HepG2 (cell line): ENCODE data around the gene TACC2. TPM values are rescaled to one million over a fixed set of nuclear protein-coding genes. Genes with fewer than 3 reads are reported as not detected.

Experiments
- ATAC-seq: fragments of 200-7000 bp; cut with Tn5 transposase; 3 replicates; pipeline ENCODE4 v1.9.1; 2020; ENCODE audit warnings: mild to moderate bottlenecking, moderate library complexity
- BruUV-seq: library from RNA; stranded (reverse); fragments of 400-500 nt; replicated peaks from 2 replicates; lab custom pipeline; 2021; lab: Mats Ljungman, UMichigan
- CTCF ChIA-PET: fragments of 300-600 bp; formaldehyde crosslinking; extraction: SDS; loops from one replicate; lab custom pipeline; 2021; ENCODE audit warnings: low total read pairs, inconsistent platforms, low intra/inter-chr PET ratio; lab: Yijun Ruan, JAX
- POLR2A ChIA-PET: fragments of 350-600 bp; sonication (Branson Sonifier 250); formaldehyde crosslinking; loops from one replicate; lab custom pipeline; 2020; ENCODE audit warnings: antibody characterized with exemption, inconsistent platforms; lab: Yijun Ruan, JAX
- DNase-seq: peaks from one replicate; pipeline ENCODE4 v3.0.0-alpha.2; 2015; ENCODE audit warnings: low spot score
- FAIRE-seq: peaks from 3 replicates; lab custom pipeline; 2011; peaks lifted over from hg19 to GRCh38; lab: Jason Lieb, UNC
- H2AFZ ChIP-seq: one replicate; pipeline ENCODE4 v1.6.1; 2011; ENCODE audit warnings: low read length, inconsistent platforms
- H3K27ac ChIP-seq: fragments of 300-600 bp; 3 replicates; pipeline ENCODE4 v1.8.0; 2011; ENCODE audit warnings: mixed run types, mild to moderate bottlenecking, mixed read lengths, low read length, inconsistent platforms; ENCODE audit not compliant: insufficient read depth; ENCODE audit errors: extremely low read length
- H3K27me3 ChIP-seq, 2 experiments: fragments of 200-600 bp in 1 of 2; 2 replicates in 1 of 2; 3 replicates in 1 of 2; pipeline versions ENCODE4 v1.6.0 to v1.8.0; 2011; ENCODE audit warnings: low read length in 2 of 2, mild to moderate bottlenecking in 2 of 2, moderate library complexity in 2 of 2, inconsistent platforms in 1 of 2; ENCODE audit not compliant: insufficient read depth in 2 of 2, control insufficient read depth in 1 of 2
- H3K36me3 ChIP-seq, 2 experiments: fragments of 200-600 bp in 1 of 2; replicated peaks in 1 of 2; 2 replicates in 1 of 2; 3 replicates in 1 of 2; pipeline versions ENCODE4 v1.5.1 to v1.8.0; 2011; ENCODE audit warnings: low read length in 2 of 2, inconsistent platforms in 1 of 2; ENCODE audit not compliant: insufficient read depth in 2 of 2, control insufficient read depth in 1 of 2
- H3K4me1 ChIP-seq: 2 replicates; pipeline ENCODE4 v1.5.1; 2012; ENCODE audit warnings: low read length, inconsistent platforms; ENCODE audit not compliant: insufficient read depth
- H3K4me2 ChIP-seq: 2 replicates; pipeline ENCODE4 v1.6.0; 2011; ENCODE audit warnings: low read depth, low read length, inconsistent platforms
- H3K4me3 ChIP-seq, 3 experiments: fragments of 200-600 bp in 1 of 3; sonication (generic), shearing (Covaris generic) in 1 of 3; replicated peaks in 1 of 3; 2 replicates each; pipeline ENCODE4 v1.5.1; 2011 to 2016; ENCODE audit warnings: low read length in 3 of 3, inconsistent platforms in 2 of 3, low read depth in 2 of 3, mild to moderate bottlenecking in 2 of 3, control low read depth in 1 of 3, mixed read lengths in 1 of 3; ENCODE audit not compliant: insufficient read depth in 1 of 3
- H3K79me2 ChIP-seq: one replicate; pipeline ENCODE4 v1.6.1; 2011; ENCODE audit warnings: low read length, inconsistent platforms; ENCODE audit not compliant: insufficient read depth
- H3K9ac ChIP-seq: 2 replicates; pipeline ENCODE4 v1.6.0; 2011; ENCODE audit warnings: mild to moderate bottlenecking, low read depth, low read length, inconsistent platforms; ENCODE audit not compliant: insufficient read depth
- H3K9me3 ChIP-seq: 2 replicates; pipeline ENCODE4 v1.5.1; 2012; ENCODE audit warnings: mild to moderate bottlenecking, low read length
- H4K20me1 ChIP-seq: 2 replicates; pipeline ENCODE4 v1.6.0; 2011; ENCODE audit warnings: inconsistent platforms, mild to moderate bottlenecking, low read length, moderate library complexity; ENCODE audit not compliant: insufficient read depth
- KAT8 ChIP-seq: IDR thresholded peaks from 2 replicates; pipeline ENCODE4 v1.6.1; 2016; ENCODE audit warnings: missing genetic modification reagents, missing compliant biosample characterization
- MAF1 ChIP-seq: sonication (generic); formaldehyde crosslinking; IDR thresholded peaks from 2 replicates; pipeline ENCODE4 v1.5.0; 2020; ENCODE audit warnings: missing genetic modification reagents, borderline replicate concordance
- PHF20 ChIP-seq: sonication (generic); formaldehyde crosslinking; IDR thresholded peaks from 2 replicates; pipeline ENCODE4 v1.5.0; 2020; ENCODE audit warnings: mild to moderate bottlenecking, missing genetic modification reagents
- POLR2G ChIP-seq: fragments of 200-400 bp; formaldehyde crosslinking; IDR thresholded peaks from 2 replicates; pipeline ENCODE4 v1.6.1; 2018; ENCODE audit warnings: mild to moderate bottlenecking, low read depth, low read length, moderate library complexity
- SIN3B ChIP-seq: fragments of 150-350 bp; IDR thresholded peaks from 2 replicates; pipeline ENCODE4 v1.6.1; 2014; ENCODE audit warnings: low read length
- SMAD9 ChIP-seq: sonication (generic); formaldehyde crosslinking; IDR thresholded peaks from 2 replicates; pipeline ENCODE4 v1.5.1; 2020; ENCODE audit warnings: mild to moderate bottlenecking, missing genetic modification reagents
- SP5 ChIP-seq: IDR thresholded peaks from 2 replicates; pipeline ENCODE4 v1.6.1; 2016; ENCODE audit warnings: low read depth, borderline replicate concordance
- SRSF1 ChIP-seq: fragments of 200-400 bp; formaldehyde crosslinking; optimal IDR thresholded peaks from 2 replicates; pipeline ENCODE3; 2017; ENCODE audit warnings: mild to moderate bottlenecking, low read depth, low read length, moderate library complexity
- ZNF567 ChIP-seq: sonication (generic); formaldehyde crosslinking; IDR thresholded peaks from 2 replicates; pipeline ENCODE4 v1.8.1; 2023; ENCODE audit warnings: mild to moderate bottlenecking, missing genetic modification reagents, borderline replicate concordance
- ZNF703 ChIP-seq: sonication (generic); formaldehyde crosslinking; IDR thresholded peaks from 2 replicates; pipeline ENCODE4 v1.5.1; 2020; ENCODE audit warnings: missing genetic modification reagents, mild to moderate bottlenecking, moderate library complexity, borderline replicate concordance
- ZNF75D ChIP-seq: sonication (generic); formaldehyde crosslinking; IDR thresholded peaks from 2 replicates; pipeline ENCODE4 v1.8.1; 2023; ENCODE audit warnings: missing genetic modification reagents, mild to moderate bottlenecking, borderline replicate concordance
- WGBS: methylation state at CpG from one replicate; pipeline ENCODE4 v1.1.6; 2017; ENCODE audit warnings: low lambda C conversion rate; 5-methylcytosine and 5-hydroxymethylcytosine counted together
- in situ Hi-C: cut with HindIII; loops from 2 replicates; pipeline ENCODE4 v1.10.0; 2017; ENCODE audit warnings: low pct_unique_long_range_greater_than_20kb; ENCODE audit not compliant: extremely low pct_ligation_motif_present
- intact Hi-C: fragments of 100-400 bp; cut with micrococcal nuclease; formaldehyde crosslinking; loops from one replicate; pipeline ENCODE4 v1.10.0; 2022; ENCODE audit not compliant: unreplicated experiment
- polyA plus RNA-seq, 8 experiments: library from polyadenylated mRNA; depleted of rRNA in 3 of 8; stranded (reverse) in 7 of 8; unstranded in 1 of 8; fragments of >200 nt; fragmentation: Illumina TruSeq in 4 of 8; extraction: Trizol in 4 of 8; gene quantifications; 2 replicates each; pipeline versions ENCODE4 v1.2.1 to v1.2.3, GENCODE V29; 2011 to 2016; ENCODE audit warnings: low read depth in 4 of 8, missing spikeins in 1 of 8, mixed read lengths in 1 of 8; ENCODE audit not compliant: insufficient read depth in 1 of 8
- total RNA-seq, 5 experiments: library from RNA; depleted of rRNA; stranded (reverse); fragments of >200 nt; fragmentation: Illumina TruSeq; extraction: Trizol; gene quantifications; 2 replicates each; pipeline ENCODE4 v1.2.3, GENCODE V29; 2016; ENCODE audit warnings: low read depth in 1 of 5
- TF ChIP-seq, protein P1 (sequence below): sonication (generic); formaldehyde crosslinking; IDR thresholded peaks from 2 replicates; pipeline ENCODE4 v1.8.0; 2022; ENCODE audit warnings: missing genetic modification reagents, mild to moderate bottlenecking, moderate library complexity, borderline replicate concordance
- TF ChIP-seq, protein P2 (sequence below): sonication (generic); formaldehyde crosslinking; IDR thresholded peaks from 2 replicates; pipeline ENCODE4 v1.8.0; 2022; ENCODE audit warnings: mild to moderate bottlenecking, missing genetic modification reagents, moderate library complexity
- TF ChIP-seq, protein P3 (sequence below): sonication (generic); formaldehyde crosslinking; IDR thresholded peaks from 2 replicates; pipeline ENCODE4 v1.5.1; 2020; ENCODE audit warnings: mild to moderate bottlenecking, missing genetic modification reagents

TACC2 gene
- total and polyA plus RNA-seq, 2 of the 13 experiments (the other 11 are each of a cell fraction or from before 2014, with no cell fraction given): 11.8 to 16.0 TPM

DNA sequence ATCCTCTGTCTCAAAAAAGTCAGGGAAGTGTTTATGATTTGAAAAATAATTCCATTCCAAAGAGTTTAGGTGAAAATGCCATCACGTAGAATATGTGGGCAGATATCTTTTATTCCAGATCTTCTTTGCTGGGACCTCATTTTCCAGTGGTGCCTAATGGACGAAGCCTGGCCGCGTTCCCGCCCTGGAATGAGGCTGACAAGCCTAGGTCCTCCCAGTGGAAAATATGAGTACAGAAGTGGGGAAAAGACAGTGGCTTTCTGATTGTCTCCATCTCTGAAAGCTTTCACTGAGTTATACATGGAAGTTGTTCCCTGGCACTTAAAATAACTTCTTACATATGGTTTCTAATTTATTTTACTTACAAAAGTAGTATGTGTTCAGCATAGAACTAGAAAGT is 139.4 kb downstream of the TACC2 start:
- intact Hi-C loops: no loop called here
- 97% methylated on average over 5 of the region's 5 CpGs for WGBS
- Histone ChIP-seq H4K20me1 (no peaks in the 10 kb centered on the region), H3K79me2 (peaks cover 46% of the 10 kb centered on the region), H3K9ac (no peak overlapping the region), H2AFZ (no peak overlapping the region), H3K9me3 (no peaks in the 10 kb centered on the region), H3K27me3 (no peaks in the 10 kb centered on the region; a peak in 1 of 5 replicates), H3K27ac (no peak overlapping the region), H3K4me2 (no peak overlapping the region), H3K4me1 (peaks cover 14% of the 10 kb centered on the region), H3K4me3 (no peak overlapping the region), H3K36me3 (peaks cover 3 to 9% of the 10 kb centered on the region in 2 experiments; a peak in 3 of 5 replicates)
- FAIRE-seq (no peak), DNase-seq (no peak), ATAC-seq (no peak)
- TF ChIP-seq ZNF703 (CRISPR knock-in tag) (no peak), SMAD9 (no peak), ZNF567 (CRISPR knock-in tag) (no peak), KAT8 (CRISPR knock-in tag) (no peak), ZNF75D (CRISPR knock-in tag) (no peak), POLR2G (no peak), SRSF1 (no peak), SP5 (CRISPR knock-in tag) (no peak), PHF20 (CRISPR knock-in tag) (no peak), MAF1 (CRISPR knock-in tag) (no peak), SIN3B (no peak)
- TF ChIP-seq, protein P1, sequence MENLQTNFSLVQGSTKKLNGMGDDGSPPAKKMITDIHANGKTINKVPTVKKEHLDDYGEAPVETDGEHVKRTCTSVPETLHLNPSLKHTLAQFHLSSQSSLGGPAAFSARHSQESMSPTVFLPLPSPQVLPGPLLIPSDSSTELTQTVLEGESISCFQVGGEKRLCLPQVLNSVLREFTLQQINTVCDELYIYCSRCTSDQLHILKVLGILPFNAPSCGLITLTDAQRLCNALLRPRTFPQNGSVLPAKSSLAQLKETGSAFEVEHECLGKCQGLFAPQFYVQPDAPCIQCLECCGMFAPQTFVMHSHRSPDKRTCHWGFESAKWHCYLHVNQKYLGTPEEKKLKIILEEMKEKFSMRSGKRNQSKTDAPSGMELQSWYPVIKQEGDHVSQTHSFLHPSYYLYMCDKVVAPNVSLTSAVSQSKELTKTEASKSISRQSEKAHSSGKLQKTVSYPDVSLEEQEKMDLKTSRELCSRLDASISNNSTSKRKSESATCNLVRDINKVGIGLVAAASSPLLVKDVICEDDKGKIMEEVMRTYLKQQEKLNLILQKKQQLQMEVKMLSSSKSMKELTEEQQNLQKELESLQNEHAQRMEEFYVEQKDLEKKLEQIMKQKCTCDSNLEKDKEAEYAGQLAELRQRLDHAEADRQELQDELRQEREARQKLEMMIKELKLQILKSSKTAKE (CRISPR knock-in tag): no peak
- TF ChIP-seq, protein P2, sequence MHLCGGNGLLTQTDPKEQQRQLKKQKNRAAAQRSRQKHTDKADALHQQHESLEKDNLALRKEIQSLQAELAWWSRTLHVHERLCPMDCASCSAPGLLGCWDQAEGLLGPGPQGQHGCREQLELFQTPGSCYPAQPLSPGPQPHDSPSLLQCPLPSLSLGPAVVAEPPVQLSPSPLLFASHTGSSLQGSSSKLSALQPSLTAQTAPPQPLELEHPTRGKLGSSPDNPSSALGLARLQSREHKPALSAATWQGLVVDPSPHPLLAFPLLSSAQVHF: no peak
- TF ChIP-seq, protein P3, sequence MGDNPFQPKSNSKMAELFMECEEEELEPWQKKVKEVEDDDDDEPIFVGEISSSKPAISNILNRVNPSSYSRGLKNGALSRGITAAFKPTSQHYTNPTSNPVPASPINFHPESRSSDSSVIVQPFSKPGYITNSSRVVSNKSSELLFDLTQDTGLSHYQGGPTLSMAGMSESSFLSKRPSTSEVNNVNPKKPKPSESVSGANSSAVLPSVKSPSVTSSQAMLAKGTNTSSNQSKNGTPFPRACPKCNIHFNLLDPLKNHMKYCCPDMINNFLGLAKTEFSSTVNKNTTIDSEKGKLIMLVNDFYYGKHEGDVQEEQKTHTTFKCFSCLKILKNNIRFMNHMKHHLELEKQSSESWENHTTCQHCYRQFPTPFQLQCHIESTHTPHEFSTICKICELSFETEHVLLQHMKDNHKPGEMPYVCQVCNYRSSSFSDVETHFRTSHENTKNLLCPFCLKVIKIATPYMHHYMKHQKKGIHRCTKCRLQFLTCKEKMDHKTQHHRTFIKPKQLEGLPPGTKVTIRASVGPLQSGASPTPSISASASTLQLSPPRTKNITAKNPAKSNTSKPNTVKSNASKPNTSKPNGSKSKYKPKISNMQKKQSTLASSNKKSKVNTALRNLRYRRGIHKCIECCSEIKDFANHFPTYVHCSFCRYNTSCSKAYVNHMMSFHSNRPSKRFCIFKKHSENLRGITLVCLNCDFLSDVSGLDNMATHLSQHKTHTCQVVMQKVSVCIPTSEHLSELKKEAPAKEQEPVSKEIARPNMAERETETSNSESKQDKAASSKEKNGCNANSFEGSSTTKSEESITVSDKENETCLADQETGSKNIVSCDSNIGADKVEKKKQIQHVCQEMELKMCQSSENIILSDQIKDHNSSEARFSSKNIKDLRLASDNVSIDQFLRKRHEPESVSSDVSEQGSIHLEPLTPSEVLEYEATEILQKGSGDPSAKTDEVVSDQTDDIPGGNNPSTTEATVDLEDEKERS: no peak
- in situ Hi-C loops: no loop called here
- CTCF ChIA-PET: no interaction called here
- no TSS peak for BruUV-seq
- POLR2A ChIA-PET: no interaction called here
